GM23338 (cell line): Measurements from ENCODE around the gene ANKRD55. TPM values are rescaled to one million over a fixed set of nuclear protein-coding genes. Genes with fewer than 3 reads are reported as not detected.

Source experiments
- ATAC-seq: fragments of 200-7000 bp; cut with Tn5 transposase; 3 replicates; pipeline ENCODE4 v1.9.1; 2020
- DNase-seq: peaks from one replicate; pipeline ENCODE4 v3.0.0-alpha.2; 2015; ENCODE audit warnings: low spot score
- H2AFZ ChIP-seq: fragments of 200-600 bp; sonication (generic); 2 replicates; pipeline ENCODE4 v1.8.0; 2016; ENCODE audit warnings: antibody characterized with exemption, mild to moderate bottlenecking, moderate library complexity
- H3F3A ChIP-seq: fragments of 200-600 bp; sonication (generic); replicated peaks from 2 replicates; pipeline ENCODE4 v1.8.0; 2017; ENCODE audit warnings: antibody characterized with exemption, mixed run types, low read depth
- H3K27ac ChIP-seq: fragments of 200-600 bp; sonication (generic); 2 replicates; pipeline ENCODE4 v1.6.1; 2016; ENCODE audit warnings: low read depth
- H3K27me3 ChIP-seq: fragments of 200-600 bp; sonication (generic); 2 replicates; pipeline ENCODE4 v1.8.0; 2016; ENCODE audit warnings: mild to moderate bottlenecking, mixed run types, moderate library complexity; ENCODE audit not compliant: insufficient read depth
- H3K36me3 ChIP-seq: fragments of 200-600 bp; sonication (generic); 2 replicates; pipeline ENCODE4 v1.8.0; 2016; ENCODE audit warnings: mild to moderate bottlenecking; ENCODE audit not compliant: insufficient read depth
- H3K4me1 ChIP-seq: fragments of 200-600 bp; sonication (generic); 2 replicates; pipeline ENCODE4 v1.8.0; 2016; ENCODE audit warnings: mild to moderate bottlenecking, moderate library complexity; ENCODE audit not compliant: insufficient read depth
- H3K4me2 ChIP-seq: fragments of 200-600 bp; sonication (generic); 2 replicates; pipeline ENCODE4 v1.7.1; 2017; ENCODE audit warnings: mixed run types
- H3K4me3 ChIP-seq: fragments of 200-600 bp; sonication (generic); 2 replicates; pipeline ENCODE4 v1.6.1; 2016; ENCODE audit warnings: mixed run types
- H3K79me2 ChIP-seq: fragments of 200-600 bp; sonication (generic); replicated peaks from 2 replicates; pipeline ENCODE4 v1.8.0; 2017; ENCODE audit warnings: mild to moderate bottlenecking; ENCODE audit not compliant: insufficient read depth
- H3K9me2 ChIP-seq: fragments of 200-600 bp; sonication (generic); 2 replicates; pipeline ENCODE4 v1.8.0; 2017; ENCODE audit not compliant: insufficient read depth
- H4K20me1 ChIP-seq: fragments of 200-600 bp; sonication (generic); replicated peaks from 2 replicates; pipeline ENCODE4 v1.8.0; 2017; ENCODE audit warnings: mild to moderate bottlenecking; ENCODE audit not compliant: insufficient read depth
- H3K27ac Mint-ChIP-seq: 2 replicates; pipeline ENCODE4 v1.8.0; 2020; ENCODE audit warnings: inconsistent platforms, mild to moderate bottlenecking, moderate library complexity, mixed read lengths
- H3K27me3 Mint-ChIP-seq: 3 replicates; pipeline ENCODE4 v1.8.0; 2022; ENCODE audit warnings: low read depth, mild to moderate bottlenecking, moderate library complexity, mixed read lengths, inconsistent platforms; ENCODE audit not compliant: insufficient read depth, poor library complexity
- H3K36me3 Mint-ChIP-seq: 3 replicates; pipeline ENCODE4 v1.8.0; 2021; ENCODE audit warnings: low read depth, mild to moderate bottlenecking, inconsistent platforms, moderate library complexity, mixed read lengths
- H3K4me1 Mint-ChIP-seq: 3 replicates; pipeline ENCODE4 v1.8.0; 2020; ENCODE audit warnings: mild to moderate bottlenecking, inconsistent platforms, mixed read lengths
- H3K4me3 Mint-ChIP-seq: 3 replicates; pipeline ENCODE4 v1.8.0; 2021; ENCODE audit warnings: moderate library complexity, mild to moderate bottlenecking, inconsistent platforms, mixed read lengths
- H3K9me3 Mint-ChIP-seq: 3 replicates; pipeline ENCODE4 v1.8.0; 2020; ENCODE audit warnings: moderate library complexity, mild to moderate bottlenecking, inconsistent platforms, mixed read lengths
- CREB1 ChIP-seq: fragments of 250-450 bp; sonication (Bioruptor Pico); IDR thresholded peaks from 2 replicates; pipeline ENCODE4 v1.5.0; 2020; ENCODE audit warnings: low read depth, mild to moderate bottlenecking, moderate library complexity
- CTCF ChIP-seq, 2 experiments: fragments of 200-600 bp in 1 of 2; sonication (generic) in 1 of 2; conservative IDR thresholded peaks; 2 replicates each; pipeline versions ENCODE4 v1.5.1 to v1.6.1; 2016 to 2017; ENCODE audit warnings: antibody characterized with exemption in 2 of 2, low read depth in 2 of 2, mild to moderate bottlenecking in 2 of 2, moderate library complexity in 1 of 2
- ETS1 ChIP-seq: IDR thresholded peaks from 2 replicates; pipeline ENCODE4 v1.6.1; 2016; ENCODE audit warnings: antibody characterized with exemption
- EZH2 ChIP-seq: fragments of 200-600 bp; sonication (generic); IDR thresholded peaks from one replicate; pipeline ENCODE4 v1.8.0; 2017; ENCODE audit warnings: antibody characterized with exemption, mild to moderate bottlenecking, low read depth; ENCODE audit not compliant: unreplicated experiment
- EZH2phosphoT487 ChIP-seq: fragments of 200-600 bp; sonication (generic); IDR thresholded peaks from one replicate; pipeline ENCODE4 v1.8.1; 2018; ENCODE audit warnings: antibody characterized with exemption; ENCODE audit not compliant: unreplicated experiment
- JUNB ChIP-seq: IDR thresholded peaks from one replicate; pipeline ENCODE4 v1.6.1; 2016; ENCODE audit warnings: antibody characterized with exemption; ENCODE audit not compliant: unreplicated experiment
- NANOG ChIP-seq: IDR thresholded peaks from 2 replicates; pipeline ENCODE4 v1.6.1; 2016; ENCODE audit warnings: antibody characterized with exemption, borderline replicate concordance
- POLR2AphosphoS5 ChIP-seq: IDR thresholded peaks from 2 replicates; pipeline ENCODE4 v1.6.1; 2016; ENCODE audit warnings: antibody characterized with exemption, low read depth
- REST ChIP-seq: IDR thresholded peaks from one replicate; pipeline ENCODE4 v1.6.1; 2018; ENCODE audit warnings: antibody characterized with exemption; ENCODE audit not compliant: unreplicated experiment
- STAT1 ChIP-seq: IDR thresholded peaks from one replicate; pipeline ENCODE4 v1.6.1; 2016; ENCODE audit warnings: antibody characterized with exemption; ENCODE audit not compliant: unreplicated experiment
- ZNF114 ChIP-seq: fragments of 250-450 bp; sonication (Bioruptor Pico); IDR thresholded peaks from 2 replicates; pipeline ENCODE4 v1.5.0; 2020; ENCODE audit warnings: mild to moderate bottlenecking, moderate library complexity
- ZNF331 ChIP-seq: fragments of 250-450 bp; sonication (Bioruptor Pico); IDR thresholded peaks from 2 replicates; pipeline ENCODE4 v1.5.0; 2020; ENCODE audit warnings: low read depth, mild to moderate bottlenecking, moderate library complexity
- ZNF462 ChIP-seq: fragments of 250-450 bp; sonication (Bioruptor Pico); IDR thresholded peaks from 2 replicates; pipeline ENCODE4 v1.5.0; 2020; ENCODE audit warnings: mild to moderate bottlenecking, moderate library complexity
- polyA plus RNA-seq: library from polyadenylated mRNA; unstranded; fragments of >200 nt; fragmentation: Nextera tagmentation; extraction: Ambion mirVana; gene quantifications from 2 replicates; pipeline ENCODE4 v1.2.1, GENCODE V29; 2016
- total RNA-seq: library from RNA; depleted of rRNA; stranded (reverse); fragments of >200 nt; shearing (Covaris generic); gene quantifications from 2 replicates; pipeline ENCODE4 v1.2.3, GENCODE V29; 2014

ANKRD55 gene
- total and polyA plus RNA-seq, 2 experiments from 2014 or later = not detected

GRCh38 chr5:56076486-56076885, 156.6 kb downstream of the ANKRD55 start:
- TF ChIP-seq ZNF331 (no peak), POLR2AphosphoS5 (no peak), ETS1 (no peak), ZNF462 (CRISPR knock-in tag) (no peak), JUNB (no peak), EZH2phosphoT487 (no peak), CREB1 (CRISPR knock-in tag) (no peak), NANOG (no peak), ZNF114 (CRISPR knock-in tag) (no peak), CTCF (conservative IDR thresholded peaks at IDR 0.05; ENCODE audit: low read depth in 2 of 2) (no peak), REST (no peak), STAT1 (no peak), EZH2 (no peak)
- H3K4me2 ChIP-seq = no peak overlapping the region
- H3K9me2 ChIP-seq = no peaks in the 10 kb centered on the region
- no peak overlapping the region for H2AFZ ChIP-seq
- no peak overlapping the region for H3K4me3 ChIP-seq
- H3K4me1 ChIP-seq = no peaks in the 10 kb centered on the region
- no peaks in the 10 kb centered on the region for H3K36me3 ChIP-seq
- H3K27ac Mint-ChIP-seq = no peak overlapping the region
- ATAC-seq (no peak), DNase-seq (no peak)
- H3K36me3 Mint-ChIP-seq = no peaks in the 10 kb centered on the region; the same call in 2 of the 3 replicates
- no peaks in the 10 kb centered on the region for H3K9me3 Mint-ChIP-seq
- no peaks in the 10 kb centered on the region; the same call in 2 of the 3 replicates for H3K4me1 Mint-ChIP-seq
- no peaks in the 10 kb centered on the region for H4K20me1 ChIP-seq
- no peaks in the 10 kb centered on the region for H3K79me2 ChIP-seq
- H3K4me3 Mint-ChIP-seq = no peak overlapping the region
- no peak overlapping the region for H3K27ac ChIP-seq
- H3K27me3 ChIP-seq = no peaks in the 10 kb centered on the region
- H3F3A ChIP-seq = no peaks in the 10 kb centered on the region
- peaks cover 4% of the 10 kb centered on the region for H3K27me3 Mint-ChIP-seq
